ENCODE data around the gene BRINP3.

DNA sequence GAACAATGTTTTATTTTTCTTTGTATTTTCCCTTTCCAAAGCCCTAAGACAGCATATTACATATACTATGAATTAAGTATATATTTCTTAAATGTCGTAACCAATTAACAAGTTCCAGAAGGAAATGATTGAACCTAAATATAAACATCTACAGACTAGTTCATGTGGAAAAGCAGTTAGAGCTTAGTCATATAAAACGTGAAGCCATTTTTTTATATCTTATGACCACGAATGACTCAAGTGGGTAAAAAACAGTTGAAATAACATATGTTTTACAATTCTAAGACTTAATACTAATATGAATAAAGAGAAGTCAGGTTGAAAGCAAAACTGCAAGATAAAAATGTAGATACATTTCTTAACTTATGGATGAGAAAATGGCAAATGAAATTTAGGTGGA lies 307.3 kb downstream of the BRINP3 start:
- TF ChIP-seq, protein P1, sequence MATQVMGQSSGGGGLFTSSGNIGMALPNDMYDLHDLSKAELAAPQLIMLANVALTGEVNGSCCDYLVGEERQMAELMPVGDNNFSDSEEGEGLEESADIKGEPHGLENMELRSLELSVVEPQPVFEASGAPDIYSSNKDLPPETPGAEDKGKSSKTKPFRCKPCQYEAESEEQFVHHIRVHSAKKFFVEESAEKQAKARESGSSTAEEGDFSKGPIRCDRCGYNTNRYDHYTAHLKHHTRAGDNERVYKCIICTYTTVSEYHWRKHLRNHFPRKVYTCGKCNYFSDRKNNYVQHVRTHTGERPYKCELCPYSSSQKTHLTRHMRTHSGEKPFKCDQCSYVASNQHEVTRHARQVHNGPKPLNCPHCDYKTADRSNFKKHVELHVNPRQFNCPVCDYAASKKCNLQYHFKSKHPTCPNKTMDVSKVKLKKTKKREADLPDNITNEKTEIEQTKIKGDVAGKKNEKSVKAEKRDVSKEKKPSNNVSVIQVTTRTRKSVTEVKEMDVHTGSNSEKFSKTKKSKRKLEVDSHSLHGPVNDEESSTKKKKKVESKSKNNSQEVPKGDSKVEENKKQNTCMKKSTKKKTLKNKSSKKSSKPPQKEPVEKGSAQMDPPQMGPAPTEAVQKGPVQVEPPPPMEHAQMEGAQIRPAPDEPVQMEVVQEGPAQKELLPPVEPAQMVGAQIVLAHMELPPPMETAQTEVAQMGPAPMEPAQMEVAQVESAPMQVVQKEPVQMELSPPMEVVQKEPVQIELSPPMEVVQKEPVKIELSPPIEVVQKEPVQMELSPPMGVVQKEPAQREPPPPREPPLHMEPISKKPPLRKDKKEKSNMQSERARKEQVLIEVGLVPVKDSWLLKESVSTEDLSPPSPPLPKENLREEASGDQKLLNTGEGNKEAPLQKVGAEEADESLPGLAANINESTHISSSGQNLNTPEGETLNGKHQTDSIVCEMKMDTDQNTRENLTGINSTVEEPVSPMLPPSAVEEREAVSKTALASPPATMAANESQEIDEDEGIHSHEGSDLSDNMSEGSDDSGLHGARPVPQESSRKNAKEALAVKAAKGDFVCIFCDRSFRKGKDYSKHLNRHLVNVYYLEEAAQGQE (IDR thresholded peaks at IDR 0.05; ENCODE audit: borderline replicate concordance in 1 of 2, low read depth in 1 of 2, low read length in 2 of 2) = no peak
- TF ChIP-seq GLMP (CRISPR knock-in tag; IDR thresholded peaks at IDR 0.05; ENCODE audit: borderline replicate concordance) (no peak), POLR2G (IDR thresholded peaks at IDR 0.05; ENCODE audit: low read depth, low read length) (no peak), ATF7 (IDR thresholded peaks at IDR 0.05) (no peak), ATF7 (CRISPR knock-in tag; IDR thresholded peaks at IDR 0.05) (no peak), GLI4 (CRISPR knock-in tag; IDR thresholded peaks at IDR 0.05; ENCODE audit: borderline replicate concordance) (no peak), RFX1 (IDR thresholded peaks at IDR 0.05) (no peak), ZNF160 (CRISPR knock-in tag; IDR thresholded peaks at IDR 0.05) (no peak), ELF4 (CRISPR knock-in tag; IDR thresholded peaks at IDR 0.05; ENCODE audit: borderline replicate concordance) (no peak), RBFOX2 (IDR thresholded peaks at IDR 0.05; ENCODE audit: low read depth, low read length) (no peak), MAZ (IDR thresholded peaks at IDR 0.05; ENCODE audit: borderline replicate concordance, low read depth, low read length) (no peak), MAZ (CRISPR knock-in tag; IDR thresholded peaks at IDR 0.05; ENCODE audit: low read depth) (no peak), ZNF678 (CRISPR knock-in tag; IDR thresholded peaks at IDR 0.05) (no peak), POLR2A (IDR thresholded peaks at IDR 0.05; ENCODE audit: insufficient read depth in 1 of 2, low read depth in 2 of 2, low read length in 2 of 2) (no peak)
- TF ChIP-seq, protein P2, sequence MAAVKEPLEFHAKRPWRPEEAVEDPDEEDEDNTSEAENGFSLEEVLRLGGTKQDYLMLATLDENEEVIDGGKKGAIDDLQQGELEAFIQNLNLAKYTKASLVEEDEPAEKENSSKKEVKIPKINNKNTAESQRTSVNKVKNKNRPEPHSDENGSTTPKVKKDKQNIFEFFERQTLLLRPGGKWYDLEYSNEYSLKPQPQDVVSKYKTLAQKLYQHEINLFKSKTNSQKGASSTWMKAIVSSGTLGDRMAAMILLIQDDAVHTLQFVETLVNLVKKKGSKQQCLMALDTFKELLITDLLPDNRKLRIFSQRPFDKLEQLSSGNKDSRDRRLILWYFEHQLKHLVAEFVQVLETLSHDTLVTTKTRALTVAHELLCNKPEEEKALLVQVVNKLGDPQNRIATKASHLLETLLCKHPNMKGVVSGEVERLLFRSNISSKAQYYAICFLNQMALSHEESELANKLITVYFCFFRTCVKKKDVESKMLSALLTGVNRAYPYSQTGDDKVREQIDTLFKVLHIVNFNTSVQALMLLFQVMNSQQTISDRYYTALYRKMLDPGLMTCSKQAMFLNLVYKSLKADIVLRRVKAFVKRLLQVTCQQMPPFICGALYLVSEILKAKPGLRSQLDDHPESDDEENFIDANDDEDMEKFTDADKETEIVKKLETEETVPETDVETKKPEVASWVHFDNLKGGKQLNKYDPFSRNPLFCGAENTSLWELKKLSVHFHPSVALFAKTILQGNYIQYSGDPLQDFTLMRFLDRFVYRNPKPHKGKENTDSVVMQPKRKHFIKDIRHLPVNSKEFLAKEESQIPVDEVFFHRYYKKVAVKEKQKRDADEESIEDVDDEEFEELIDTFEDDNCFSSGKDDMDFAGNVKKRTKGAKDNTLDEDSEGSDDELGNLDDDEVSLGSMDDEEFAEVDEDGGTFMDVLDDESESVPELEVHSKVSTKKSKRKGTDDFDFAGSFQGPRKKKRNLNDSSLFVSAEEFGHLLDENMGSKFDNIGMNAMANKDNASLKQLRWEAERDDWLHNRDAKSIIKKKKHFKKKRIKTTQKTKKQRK (IDR thresholded peaks at IDR 0.05; ENCODE audit: low read length) = no peak
- TF ChIP-seq, protein P3, sequence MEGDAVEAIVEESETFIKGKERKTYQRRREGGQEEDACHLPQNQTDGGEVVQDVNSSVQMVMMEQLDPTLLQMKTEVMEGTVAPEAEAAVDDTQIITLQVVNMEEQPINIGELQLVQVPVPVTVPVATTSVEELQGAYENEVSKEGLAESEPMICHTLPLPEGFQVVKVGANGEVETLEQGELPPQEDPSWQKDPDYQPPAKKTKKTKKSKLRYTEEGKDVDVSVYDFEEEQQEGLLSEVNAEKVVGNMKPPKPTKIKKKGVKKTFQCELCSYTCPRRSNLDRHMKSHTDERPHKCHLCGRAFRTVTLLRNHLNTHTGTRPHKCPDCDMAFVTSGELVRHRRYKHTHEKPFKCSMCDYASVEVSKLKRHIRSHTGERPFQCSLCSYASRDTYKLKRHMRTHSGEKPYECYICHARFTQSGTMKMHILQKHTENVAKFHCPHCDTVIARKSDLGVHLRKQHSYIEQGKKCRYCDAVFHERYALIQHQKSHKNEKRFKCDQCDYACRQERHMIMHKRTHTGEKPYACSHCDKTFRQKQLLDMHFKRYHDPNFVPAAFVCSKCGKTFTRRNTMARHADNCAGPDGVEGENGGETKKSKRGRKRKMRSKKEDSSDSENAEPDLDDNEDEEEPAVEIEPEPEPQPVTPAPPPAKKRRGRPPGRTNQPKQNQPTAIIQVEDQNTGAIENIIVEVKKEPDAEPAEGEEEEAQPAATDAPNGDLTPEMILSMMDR (CRISPR knock-in tag; IDR thresholded peaks at IDR 0.05) = no peak
